ENCODE measurements around the gene DNAH8. TPM values are rescaled to one million over a fixed set of nuclear protein-coding genes. Genes with fewer than 3 reads are reported as not detected.

DNAH8 gene, protein sequence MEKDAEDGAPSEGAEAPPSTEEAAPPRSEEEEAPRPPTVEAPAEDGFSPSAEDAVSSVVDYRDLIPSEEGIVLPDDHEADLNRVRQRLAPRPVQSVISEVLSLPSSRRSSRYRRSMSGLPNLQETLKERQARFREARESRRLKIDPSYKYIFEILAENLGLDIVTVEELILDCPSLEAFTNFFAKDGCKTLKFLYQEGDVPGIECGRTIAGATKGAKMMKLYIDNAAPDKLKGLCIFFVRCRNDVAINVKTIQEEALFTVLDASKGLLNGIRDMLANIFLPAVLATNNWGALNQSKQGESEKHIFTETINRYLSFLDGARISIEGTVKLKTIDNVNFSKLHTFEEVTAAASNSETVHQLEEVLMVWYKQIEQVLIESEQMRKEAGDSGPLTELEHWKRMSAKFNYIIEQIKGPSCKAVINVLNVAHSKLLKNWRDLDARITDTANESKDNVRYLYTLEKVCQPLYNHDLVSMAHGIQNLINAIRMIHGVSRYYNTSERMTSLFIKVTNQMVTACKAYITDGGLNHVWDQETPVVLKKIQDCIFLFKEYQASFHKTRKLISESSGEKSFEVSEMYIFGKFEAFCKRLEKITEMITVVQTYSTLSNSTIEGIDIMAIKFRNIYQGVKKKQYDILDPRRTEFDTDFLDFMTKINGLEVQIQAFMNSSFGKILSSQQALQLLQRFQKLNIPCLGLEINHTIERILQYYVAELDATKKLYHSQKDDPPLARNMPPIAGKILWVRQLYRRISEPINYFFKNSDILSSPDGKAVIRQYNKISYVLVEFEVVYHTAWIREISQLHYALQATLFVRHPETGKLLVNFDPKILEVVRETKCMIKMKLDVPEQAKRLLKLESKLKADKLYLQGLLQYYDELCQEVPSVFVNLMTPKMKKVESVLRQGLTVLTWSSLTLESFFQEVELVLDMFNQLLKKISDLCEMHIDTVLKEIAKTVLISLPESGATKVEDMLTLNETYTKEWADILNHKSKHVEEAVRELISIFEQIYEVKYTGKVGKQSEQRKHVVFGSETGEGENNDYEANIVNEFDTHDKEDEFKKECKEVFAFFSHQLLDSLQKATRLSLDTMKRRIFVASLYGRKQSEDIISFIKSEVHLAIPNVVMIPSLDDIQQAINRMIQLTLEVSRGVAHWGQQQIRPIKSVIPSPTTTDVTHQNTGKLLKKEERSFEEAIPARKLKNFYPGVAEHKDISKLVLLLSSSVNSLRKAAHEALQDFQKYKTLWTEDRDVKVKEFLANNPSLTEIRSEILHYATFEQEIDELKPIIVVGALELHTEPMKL (N-terminal part only)
- polyA plus RNA-seq (ENCODE audit: insufficient read depth in 1 of 5, insufficient read length in 5 of 5, low replicate concordance in 1 of 5) = under 1 TPM; 0.03 to 0.26 (median 0.09) TPM
- long read RNA-seq, donor 1 = 0 reads
- long read RNA-seq, donor 2 = 0 reads
- long read RNA-seq, donor 3 = 0 reads
- long read RNA-seq, donor 4 = 0 reads
- long read RNA-seq, donor 5 = 0 reads
- long read RNA-seq, donor 6 = 0 reads
- long read RNA-seq, donor 7 = 0 reads
- long read RNA-seq, donor 8 = 0 reads

DNA sequence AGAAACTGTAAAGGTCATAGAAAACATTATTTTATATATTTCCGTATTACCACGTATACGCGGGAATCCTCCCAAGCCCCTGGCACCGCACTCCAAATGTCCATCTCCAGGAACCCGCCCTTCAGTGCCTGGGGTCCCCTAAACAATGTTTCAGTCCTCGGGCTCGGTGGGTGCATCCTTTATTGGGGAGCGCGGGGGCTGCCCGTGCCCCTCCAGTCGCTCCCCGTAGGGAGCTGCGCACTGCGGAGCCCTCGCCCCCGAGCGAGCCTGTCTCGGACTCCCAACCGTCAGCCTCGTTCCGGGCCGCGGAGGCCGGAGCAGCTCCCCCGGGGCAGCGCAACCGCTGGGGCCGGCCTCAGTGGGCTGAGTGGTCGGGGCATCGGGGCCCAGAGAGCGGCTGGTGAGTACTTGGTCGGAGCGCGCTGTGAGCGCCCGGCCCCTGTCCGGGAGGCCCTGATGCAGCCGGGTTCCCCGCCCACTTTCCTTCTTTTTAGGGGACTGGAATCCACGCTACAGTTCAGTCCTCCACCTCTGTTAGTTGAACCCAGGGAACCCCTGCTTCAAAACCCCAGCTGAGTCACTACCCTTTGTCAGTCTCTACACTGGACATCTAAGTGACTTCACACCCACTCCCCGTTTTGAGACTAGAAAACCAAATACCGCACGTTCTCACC lies at the start of gene DNAH8:
Gene DNAH8 (plus strand): TSS at position 296 of the 674 bp plus-strand sequence. CDS start 7,499 bp downstream, outside the sequence.
- no peak for DNase-seq

DNA sequence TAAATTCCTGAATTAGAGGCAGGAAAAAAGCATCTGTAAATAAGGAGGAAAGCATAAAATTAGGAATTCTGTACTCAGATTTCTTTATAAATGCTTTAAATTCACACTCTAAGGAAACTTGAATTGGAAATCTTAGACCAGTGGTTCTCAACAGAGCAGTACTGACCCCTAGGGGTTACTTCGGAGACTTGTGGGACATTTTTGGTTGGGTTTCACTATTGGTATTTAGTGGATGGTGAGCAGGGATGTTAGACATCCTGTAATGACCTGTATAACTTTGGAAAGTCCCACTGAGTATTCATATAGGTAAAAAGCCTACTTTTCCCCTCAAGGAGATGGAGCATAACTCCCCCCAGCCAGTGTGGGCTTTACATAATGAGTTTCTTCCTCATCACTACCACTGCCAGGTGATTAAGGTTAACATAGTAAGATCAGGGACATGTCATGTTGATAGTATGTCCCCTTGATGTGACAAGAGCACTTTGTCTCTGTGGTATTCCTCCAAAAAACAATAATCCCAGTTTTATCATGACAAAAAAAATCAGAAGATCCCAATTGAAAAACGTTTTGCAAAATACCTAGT lies 43.1 kb upstream of the DNAH8 start:
- peak in 1 of 2 donors; percentile 30 for DNase-seq

DNA sequence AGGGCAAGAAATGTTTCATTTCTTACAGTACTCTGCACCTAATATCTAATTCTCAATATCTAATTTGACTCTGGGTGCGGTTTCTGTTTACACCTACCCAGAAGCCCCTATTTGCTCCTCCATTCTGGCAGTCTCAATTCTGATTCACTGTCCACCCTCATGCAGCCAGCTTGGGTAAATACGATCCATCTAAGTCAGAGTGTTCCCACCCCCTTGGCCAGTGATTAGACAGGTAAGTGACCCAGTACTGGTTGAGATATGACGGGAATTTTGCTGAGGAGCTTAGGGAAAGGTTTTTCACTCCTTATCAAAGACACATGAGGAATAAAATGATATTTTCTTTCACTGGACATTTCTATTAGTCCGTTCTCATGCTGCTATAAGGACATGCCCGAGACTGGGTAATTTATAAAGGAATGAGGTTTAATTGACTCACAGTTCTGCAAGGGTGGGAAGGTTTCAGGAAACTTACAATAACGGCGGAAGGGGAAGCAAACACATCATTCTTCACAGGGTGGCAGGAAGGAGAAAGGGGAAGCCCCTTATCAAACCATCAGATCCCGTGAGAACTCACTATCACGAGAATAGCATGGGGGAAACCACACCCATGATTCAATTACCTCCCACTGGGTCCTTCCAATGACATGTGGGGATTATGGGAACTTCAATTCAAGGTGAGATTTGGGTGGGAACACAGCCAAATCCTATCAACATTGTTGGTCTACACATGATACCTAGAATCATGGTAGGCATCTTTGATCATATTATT lies 41.5 kb upstream of the DNAH8 start:
- DNase-seq = no peak

DNA sequence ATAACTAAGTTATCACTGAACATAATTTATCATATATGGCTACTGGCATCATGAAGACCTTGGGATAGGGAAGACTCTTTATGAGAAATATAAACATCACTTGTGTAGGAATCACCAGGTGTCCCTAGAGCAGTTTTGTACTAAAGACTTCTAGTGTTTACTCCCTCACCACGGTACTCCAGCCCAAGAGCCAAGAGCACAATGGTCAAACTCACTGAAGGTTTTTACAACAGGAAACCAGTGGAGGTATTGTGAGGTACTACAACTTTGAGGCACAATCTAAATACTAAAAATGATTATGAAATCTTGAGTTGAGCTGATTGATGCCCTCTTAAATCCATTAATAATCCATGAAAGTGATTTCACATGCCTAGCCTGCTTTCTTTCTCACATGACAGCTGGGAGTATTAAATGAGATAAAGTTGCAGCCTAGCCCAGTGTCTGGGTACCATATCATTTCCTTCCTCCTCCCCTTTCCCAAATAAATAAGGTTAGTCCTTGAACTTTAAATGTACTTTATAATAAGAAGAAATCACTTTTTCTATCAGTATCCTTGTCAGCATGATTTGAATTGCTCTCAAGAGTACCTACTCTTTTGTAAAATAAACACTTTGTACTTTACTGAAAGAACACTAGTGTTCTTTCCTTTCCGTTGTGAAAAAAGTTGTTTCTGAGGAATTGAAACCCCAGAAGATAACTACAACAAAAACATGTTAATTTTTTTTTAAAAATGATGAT lies 38.7 kb upstream of the DNAH8 start:
- no peak for DNase-seq

DNA sequence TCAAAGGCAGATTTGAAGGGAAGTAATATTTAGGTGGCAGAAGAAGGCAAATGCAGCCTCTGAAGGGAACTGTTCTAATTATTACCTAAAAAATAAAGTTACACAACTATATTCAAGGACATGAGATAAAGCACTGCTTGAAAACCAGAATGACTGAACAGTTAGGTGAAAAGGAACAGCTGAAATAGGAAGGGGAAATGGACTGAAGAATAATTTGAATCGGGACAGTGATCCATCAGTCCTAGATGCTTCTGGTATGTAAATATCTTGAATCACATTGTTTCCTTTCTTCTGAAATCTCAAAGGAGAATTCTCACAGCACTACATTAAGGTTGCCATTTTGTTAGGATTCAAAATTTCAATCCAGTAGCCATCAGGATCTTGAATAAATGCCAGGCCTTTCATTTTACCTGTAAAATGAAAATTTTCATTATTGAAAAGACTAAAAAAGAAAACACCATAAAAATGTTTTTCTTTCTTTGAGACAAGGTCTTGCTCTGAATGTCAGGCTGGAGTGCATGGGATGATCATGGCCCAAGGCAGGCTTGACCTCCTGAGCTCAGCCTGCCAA lies 38.1 kb upstream of the DNAH8 start:
- no peak for DNase-seq

DNA sequence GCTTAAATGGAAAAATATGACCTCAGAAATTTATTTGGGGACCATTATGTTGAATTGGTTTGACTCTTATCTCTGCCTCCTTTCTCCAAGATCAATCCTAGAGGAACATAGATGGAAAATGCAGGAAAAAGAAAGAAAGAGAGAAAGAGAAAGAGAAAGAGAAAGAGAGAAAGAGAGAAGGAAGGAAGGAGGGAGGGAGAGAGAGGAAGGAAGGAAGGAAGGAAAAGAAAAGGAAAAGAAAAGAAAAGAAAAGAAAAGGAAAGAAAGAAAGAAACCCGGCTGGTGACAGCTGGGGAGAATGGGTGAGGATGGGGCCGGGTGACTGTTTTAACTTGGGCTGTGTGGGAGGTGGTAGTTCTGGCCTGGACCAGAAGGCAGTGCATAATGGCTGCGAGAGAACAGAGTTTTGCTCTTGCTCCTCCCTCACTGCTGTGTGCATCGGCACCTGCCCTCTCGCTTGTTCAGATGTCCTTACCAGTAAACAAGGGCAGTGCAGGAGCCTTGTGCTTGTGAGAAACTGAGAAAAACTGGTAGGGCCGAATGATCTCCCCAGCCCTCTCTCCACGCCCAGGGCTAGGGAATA lies 36.8 kb upstream of the DNAH8 start:
- no peak for DNase-seq

DNA sequence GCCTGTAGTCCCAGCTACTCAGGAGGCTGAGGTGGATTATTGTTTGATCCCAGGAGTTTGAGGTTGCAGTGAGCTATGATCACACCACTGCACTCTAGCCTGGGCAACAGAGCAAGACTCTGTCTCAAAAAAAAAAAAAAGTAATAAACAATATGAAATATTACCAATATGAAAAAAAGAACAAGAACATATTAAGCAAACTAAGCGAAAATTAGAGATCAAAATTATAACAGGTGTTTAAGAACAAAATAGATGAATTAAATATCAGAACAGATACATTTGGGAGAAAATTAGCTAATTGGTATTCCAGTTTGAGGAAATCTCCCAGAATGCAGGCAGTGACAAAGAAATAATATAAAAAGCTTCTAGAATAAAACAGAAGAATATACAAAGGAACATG lies 35.4 kb upstream of the DNAH8 start:
- DNase-seq = no peak

DNA sequence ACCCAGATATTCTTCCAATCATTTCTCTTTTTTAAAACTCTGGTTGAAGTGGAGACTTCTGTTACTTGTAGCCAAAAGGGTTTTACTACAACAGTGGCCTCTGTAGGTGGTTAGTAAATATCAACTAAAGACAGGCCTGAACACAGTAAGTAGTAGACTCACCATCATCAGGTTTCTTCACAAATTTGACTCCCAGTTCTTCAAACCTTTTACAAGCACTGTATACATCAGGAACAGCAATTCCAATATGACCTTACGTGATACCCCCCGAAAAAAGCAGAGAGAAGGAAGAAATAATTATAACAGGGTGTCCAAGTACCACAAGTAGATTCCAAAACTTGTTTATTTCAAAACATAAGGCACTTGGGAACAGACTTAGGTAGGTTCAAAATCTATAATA lies 33.3 kb upstream of the DNAH8 start:
- DNase-seq = no peak

DNA sequence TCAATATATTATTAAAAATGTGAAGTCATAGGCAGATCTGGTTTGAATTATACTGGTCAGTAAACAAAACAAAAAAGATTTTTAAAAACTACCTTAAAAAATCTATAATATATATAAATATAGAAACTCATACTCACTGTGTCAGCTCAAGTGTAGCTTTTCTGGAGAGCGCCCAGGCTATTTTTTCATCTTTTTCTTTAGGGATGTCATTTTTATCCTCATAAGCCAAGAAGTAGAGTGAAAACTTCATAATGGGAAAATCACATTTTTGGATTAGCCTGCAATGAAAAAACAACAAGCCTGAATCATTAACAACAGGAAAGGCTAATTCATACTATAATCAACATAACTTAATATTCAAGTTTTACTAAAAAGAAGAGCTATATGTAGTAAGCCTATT lies 30.9 kb upstream of the DNAH8 start:
- no peak for DNase-seq

DNA sequence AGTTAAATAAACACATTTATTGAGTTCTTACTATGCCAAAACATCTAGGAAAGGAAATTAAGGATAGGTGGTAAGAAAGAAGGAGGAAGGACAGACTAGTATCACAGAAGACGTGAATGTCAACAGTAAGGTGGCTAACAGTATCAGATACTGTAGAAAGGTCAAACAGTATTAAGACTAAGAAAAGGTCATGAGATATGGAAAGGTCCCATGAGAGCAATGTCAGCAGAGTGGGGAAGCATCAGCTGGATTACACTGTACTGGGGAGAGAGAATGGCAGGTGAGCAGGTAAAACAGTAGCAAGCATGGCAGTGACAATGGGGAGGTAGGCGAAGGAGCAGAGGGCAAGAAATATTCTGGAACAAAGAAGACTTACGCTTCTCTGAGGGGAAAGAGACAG lies 30.2 kb upstream of the DNAH8 start:
- no peak for DNase-seq

DNA sequence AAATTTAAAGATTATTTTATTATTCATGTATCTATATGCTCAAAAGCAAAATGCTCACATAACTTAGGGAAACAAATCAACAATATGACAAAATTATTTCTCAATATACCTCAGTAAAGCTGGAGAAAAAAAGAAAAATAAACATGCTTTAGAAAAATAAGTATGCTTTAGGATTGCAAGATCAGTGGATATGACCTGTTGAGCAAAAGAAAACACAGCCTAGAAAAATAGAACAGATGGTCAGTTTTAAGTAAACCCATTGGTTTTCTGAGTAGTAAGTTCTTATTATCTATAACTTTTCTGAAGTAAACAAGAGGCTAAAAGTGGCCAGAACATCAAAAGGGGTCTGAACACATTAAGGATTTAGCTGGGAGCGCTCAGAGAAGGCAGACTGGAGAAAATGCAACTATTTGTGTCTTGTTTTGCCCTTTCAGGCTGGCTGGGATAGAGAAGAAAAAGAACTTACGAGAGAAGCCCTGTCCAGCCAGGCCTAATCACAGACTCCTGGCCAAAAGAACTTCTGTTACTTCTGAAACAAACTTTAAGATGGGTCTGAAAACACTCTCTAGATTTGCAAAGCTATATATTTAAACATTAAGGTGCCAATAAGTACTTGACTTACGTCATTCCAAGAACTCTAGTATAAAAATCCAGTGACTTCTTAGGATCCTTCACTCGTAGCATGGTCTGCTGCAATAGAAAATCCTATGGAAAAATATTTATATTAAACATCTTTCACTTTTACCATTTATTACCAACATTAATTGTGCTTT lies 28.7 kb upstream of the DNAH8 start:
- no peak for DNase-seq

DNA sequence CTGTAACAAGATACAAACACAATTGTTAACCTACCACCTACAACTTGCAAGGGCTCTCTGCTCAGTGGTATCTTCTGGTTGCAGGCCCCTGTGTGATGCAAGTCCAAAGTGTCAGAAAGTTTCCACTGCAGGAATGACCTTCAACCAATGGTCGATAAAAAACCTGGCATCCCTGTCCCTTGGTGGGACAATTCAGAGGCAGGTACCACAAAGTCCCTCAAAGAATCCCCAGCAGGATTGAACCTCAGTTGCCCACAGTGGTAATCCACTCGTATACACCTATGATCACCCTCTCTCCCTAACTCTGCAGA lies 28.1 kb upstream of the DNAH8 start:
- no peak for DNase-seq

DNA sequence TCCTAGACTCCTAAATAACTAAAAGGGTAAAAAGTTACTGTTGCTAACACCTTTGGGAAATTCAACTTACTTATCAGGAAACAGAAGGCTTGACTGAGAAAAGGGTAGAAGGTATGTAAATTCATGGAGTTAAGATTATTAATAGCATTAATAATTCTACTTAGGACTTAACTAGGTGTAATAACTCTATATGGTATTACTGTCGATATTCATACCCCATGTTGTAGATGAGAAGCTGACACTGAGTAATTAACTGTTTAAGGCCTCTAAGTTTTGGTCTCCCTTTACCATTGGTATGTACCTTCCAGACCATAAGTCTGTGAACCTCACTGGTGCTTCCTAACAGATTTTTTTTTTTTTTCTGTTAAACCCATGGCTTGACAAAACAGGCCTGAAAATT lies 27.6 kb upstream of the DNAH8 start:
- DNase-seq = no peak

DNA sequence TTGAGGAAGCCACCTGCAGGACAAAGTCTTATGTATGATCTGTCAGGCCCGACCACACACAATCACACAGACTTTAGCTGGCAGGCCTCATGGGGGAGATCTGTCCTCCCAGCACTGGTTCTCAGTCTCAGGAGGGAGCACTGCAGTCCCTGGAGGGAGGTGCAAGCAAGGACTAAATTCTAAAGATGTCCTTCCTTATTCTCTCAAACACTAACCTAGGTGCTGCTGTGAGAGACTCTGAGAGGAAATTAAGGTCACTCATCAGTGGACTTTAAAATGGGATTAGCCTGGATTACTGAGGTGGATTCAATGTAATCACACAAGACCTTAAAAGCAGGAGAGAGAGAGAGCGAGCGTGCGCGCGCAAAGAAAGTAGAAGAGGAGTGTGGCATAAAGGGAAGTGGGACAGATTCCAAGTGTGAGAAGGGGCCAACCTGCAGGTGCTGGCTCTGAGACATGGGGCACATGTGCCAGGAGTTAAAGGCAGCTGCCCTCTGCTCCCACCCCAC lies 26.5 kb upstream of the DNAH8 start:
- no peak for DNase-seq

DNA sequence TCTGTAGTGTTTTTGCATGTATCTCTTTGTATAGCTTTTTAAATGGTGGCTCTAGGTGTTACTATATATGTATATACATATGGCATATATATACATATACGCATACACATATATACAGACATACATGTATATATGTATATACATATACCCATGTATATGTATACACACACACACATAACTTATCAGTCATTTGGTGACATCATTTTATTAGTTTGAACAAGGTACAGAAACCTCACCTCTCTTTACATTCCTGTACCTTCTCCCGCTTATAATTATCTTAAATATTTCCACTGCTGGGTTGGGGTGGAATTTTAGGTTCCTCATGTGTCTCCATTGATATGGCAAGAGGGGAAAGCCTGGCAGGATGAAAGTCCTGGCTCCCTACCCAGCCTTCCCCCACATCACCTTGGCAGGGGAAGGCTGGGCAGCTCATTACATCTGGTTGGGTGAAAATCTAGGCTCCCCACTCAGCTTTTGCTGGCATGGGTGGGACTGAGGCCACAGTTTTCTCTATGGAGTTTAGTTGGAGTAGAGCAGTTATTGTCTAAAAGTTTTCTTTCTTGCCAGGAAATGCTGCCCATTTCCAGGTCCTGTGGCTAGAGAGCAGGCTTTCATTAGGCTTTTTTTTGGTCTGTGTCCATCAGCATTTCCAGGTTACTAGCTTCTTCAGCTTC lies 19.7 kb upstream of the DNAH8 start:
- no peak for DNase-seq

DNA sequence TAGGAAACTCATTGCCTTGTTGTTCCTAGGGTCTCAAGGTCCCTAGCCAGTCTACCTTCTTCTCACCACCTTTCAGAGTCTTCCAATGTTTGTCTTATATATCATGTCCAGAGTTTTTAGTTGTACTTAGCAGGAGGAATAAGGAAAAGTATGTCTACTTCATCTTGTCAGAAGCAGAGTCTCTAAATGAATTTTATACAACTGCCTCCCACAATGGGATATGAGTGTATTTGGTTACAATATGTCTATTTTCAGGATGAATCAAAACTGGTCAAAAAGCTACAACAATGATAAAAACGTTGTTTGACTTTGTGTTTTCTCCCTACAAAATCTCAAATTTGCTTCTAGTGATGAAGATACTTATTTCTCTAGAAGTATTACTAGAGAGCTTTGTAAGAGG lies 19.2 kb upstream of the DNAH8 start:
- DNase-seq = no peak

DNA sequence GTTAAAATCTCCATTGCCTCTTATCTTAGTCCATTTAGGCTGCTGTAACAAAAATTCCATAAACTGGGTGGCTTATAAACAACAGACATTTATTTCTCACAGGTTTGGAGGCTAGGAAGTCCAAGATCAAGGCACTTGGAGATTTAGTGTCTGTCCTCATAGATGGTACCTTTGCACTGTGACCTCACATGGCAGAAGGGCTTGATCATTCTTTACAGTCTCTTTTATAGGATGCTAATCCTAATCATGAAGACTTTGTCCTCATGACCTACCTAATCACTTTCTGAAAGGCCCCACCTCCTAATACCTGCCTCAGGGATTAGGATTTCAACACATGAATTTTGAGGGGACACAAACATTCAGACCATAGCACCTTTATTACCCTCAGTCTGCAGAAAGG lies 18.8 kb upstream of the DNAH8 start:
- no peak for DNase-seq
